ENCODE data around the gene GCNT3.

DNA sequence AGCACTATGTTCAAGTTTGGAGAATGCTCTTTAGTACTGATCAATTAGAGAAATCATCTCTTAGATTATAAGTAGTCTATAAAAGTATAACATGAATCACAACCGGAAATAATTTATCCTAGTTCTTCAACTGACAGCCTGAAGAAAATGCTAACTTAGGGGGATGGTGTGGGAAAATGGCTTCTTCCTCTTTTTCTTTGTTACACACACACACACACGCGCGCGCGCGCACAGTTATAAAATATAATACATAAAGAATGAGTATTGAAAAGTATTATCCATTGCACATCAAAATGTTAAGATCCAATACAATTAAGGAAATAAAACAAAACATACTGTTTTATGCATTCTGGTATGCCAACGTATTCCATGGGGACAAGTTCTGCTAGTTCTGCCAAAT is 57.0 kb downstream of the GCNT3 start:
- TF ChIP-seq POLR2A (IDR thresholded peaks at IDR 0.05; ENCODE audit: low read length) (no peak), GATA1 (IDR thresholded peaks at IDR 0.05; ENCODE audit: low read depth, low read length) (no peak)
